ENCODE results near the gene NTRK3. TPM values are rescaled to one million over a fixed set of nuclear protein-coding genes. Genes with fewer than 3 reads are reported as not detected.
"Not testable (repeated sequence)": the region's sequence is repeated elsewhere in the genome, so short reads cannot be mapped to it uniquely, and the experiment has no call there.

Gene NTRK3
- total RNA-seq, 1 donor from 2014 or later = not detected

DNA sequence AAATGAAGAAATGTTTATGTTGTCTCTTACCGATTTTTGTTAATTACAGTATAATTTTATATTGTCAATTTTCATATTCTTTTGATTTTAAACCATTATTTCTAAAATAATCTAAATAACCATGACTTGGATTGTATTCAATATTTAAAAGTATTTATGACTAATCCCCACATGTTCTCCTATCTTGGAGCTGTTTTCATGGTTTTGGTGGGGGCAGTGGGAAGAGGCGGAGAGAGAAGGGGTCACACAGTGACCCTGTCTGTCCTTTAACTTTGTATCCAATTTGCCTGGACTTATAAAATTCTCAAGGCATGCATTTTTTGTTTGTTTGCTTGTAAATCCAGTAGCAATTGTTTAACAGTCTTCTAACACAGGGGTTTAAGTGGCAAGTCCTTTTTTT is 407.4 kb downstream of the NTRK3 start:
- Mint-ChIP-seq H3K27me3 (peaks cover 3% of the 10 kb centered on the region), H3K4me3 (ENCODE audit: low read depth) (no peak overlapping the region), H3K36me3 (ENCODE audit: insufficient read depth) (no peaks in the 10 kb centered on the region), H3K9me3 (ENCODE audit: low read depth) (no peaks in the 10 kb centered on the region), H3K27ac (no peak overlapping the region), H3K4me1 (ENCODE audit: low read depth) (no peaks in the 10 kb centered on the region)
- no peak for TF ChIP-seq CTCF (IDR thresholded peaks at IDR 0.05; ENCODE audit: unreplicated experiment)
- DNase-seq (ENCODE audit: low spot score, unreplicated experiment) = no peak

GRCh38 chr15:87848012-87848411 is 408.5 kb downstream of the NTRK3 start:
- Mint-ChIP-seq H3K9me3 (ENCODE audit: low read depth) (no peaks in the 10 kb centered on the region), H3K4me1 (ENCODE audit: low read depth) (no peaks in the 10 kb centered on the region), H3K4me3 (ENCODE audit: low read depth) (no peak overlapping the region), H3K27ac (no peak overlapping the region), H3K27me3 (peaks cover 5% of the 10 kb centered on the region), H3K36me3 (ENCODE audit: insufficient read depth) (no peaks in the 10 kb centered on the region)
- no peak for TF ChIP-seq CTCF (IDR thresholded peaks at IDR 0.05; ENCODE audit: unreplicated experiment)
- DNase-seq (ENCODE audit: low spot score, unreplicated experiment) = no peak

DNA sequence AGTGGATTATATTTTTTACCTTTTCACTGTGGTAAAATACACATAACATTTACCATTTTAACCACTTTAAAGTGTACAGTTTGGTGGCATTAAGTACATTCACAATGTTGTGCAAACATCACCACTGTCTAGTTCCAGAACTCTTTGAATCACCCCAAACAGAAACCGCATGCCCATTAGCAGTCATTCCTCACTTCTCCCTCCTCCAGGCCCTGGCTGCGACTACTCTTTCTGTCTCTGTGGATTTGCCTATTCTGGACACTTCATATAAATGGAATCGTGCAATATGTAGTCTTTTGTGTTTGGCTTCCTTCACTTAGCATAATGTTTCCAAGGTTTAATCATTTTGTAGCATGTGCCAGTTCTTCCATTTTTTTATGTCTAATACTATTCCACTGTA is 409.8 kb downstream of the NTRK3 start:
- H3K36me3 Mint-ChIP-seq (ENCODE audit: insufficient read depth) = no peaks in the 10 kb centered on the region
- peaks cover 8% of the 10 kb centered on the region for H3K27me3 Mint-ChIP-seq
- no peak for DNase-seq (ENCODE audit: low spot score, unreplicated experiment)
- H3K4me3 Mint-ChIP-seq (ENCODE audit: low read depth) = no peak overlapping the region
- no peaks in the 10 kb centered on the region for H3K9me3 Mint-ChIP-seq (ENCODE audit: low read depth)
- no peak for TF ChIP-seq CTCF (IDR thresholded peaks at IDR 0.05; ENCODE audit: unreplicated experiment)
- no peaks in the 10 kb centered on the region for H3K4me1 Mint-ChIP-seq (ENCODE audit: low read depth)
- H3K27ac Mint-ChIP-seq = no peak overlapping the region

GRCh38 chr15:87843312-87843711 is 413.2 kb downstream of the NTRK3 start:
- H3K36me3 Mint-ChIP-seq (ENCODE audit: insufficient read depth) = no peaks in the 10 kb centered on the region
- no peak overlapping the region for H3K4me3 Mint-ChIP-seq (ENCODE audit: low read depth)
- no peaks in the 10 kb centered on the region for H3K4me1 Mint-ChIP-seq (ENCODE audit: low read depth)
- no peaks in the 10 kb centered on the region for H3K9me3 Mint-ChIP-seq (ENCODE audit: low read depth)
- no peak for TF ChIP-seq CTCF (IDR thresholded peaks at IDR 0.05; ENCODE audit: unreplicated experiment)
- peaks cover 8% of the 10 kb centered on the region for H3K27me3 Mint-ChIP-seq
- no peak overlapping the region for H3K27ac Mint-ChIP-seq
- DNase-seq (ENCODE audit: low spot score, unreplicated experiment) = no peak

GRCh38 chr15:87841426-87841998 is 415.0 kb downstream of the NTRK3 start:
- H3K27me3 Mint-ChIP-seq = peaks cover 8% of the 10 kb centered on the region
- no peak overlapping the region for H3K27ac Mint-ChIP-seq
- no peak for TF ChIP-seq CTCF (IDR thresholded peaks at IDR 0.05; ENCODE audit: unreplicated experiment)
- H3K9me3 Mint-ChIP-seq (ENCODE audit: low read depth) = peaks cover 4% of the 10 kb centered on the region
- no peak overlapping the region for H3K4me3 Mint-ChIP-seq (ENCODE audit: low read depth)
- DNase-seq (ENCODE audit: low spot score, unreplicated experiment) = no peak
- H3K4me1 Mint-ChIP-seq (ENCODE audit: low read depth) = no peaks in the 10 kb centered on the region
- H3K36me3 Mint-ChIP-seq (ENCODE audit: insufficient read depth) = no peaks in the 10 kb centered on the region

DNA sequence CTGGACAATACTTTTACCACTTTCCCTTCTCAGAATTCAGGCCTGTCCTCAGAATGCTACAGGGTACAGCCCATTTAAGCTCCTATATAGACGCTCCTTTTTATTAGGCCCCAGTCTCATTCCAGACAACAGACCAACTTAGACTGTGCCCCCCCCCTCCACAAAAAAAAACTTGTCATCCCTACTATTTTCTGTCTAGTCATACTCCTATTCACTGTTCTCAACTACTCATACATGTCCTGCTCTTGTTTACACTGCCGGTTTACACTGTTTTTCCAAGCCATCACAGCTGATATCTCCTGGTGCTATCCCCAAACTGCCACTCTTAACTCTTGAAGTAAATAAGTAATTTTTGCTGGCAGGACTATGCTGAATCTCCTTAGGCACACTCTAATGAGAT is 420.7 kb downstream of the NTRK3 start:
- not testable (repeated sequence) for H3K9me3 Mint-ChIP-seq (ENCODE audit: low read depth); H3K4me3 Mint-ChIP-seq (ENCODE audit: low read depth); H3K36me3 Mint-ChIP-seq (ENCODE audit: insufficient read depth); H3K27ac Mint-ChIP-seq; DNase-seq (ENCODE audit: low spot score, unreplicated experiment); H3K4me1 Mint-ChIP-seq (ENCODE audit: low read depth)
- peaks cover 11% of the 10 kb centered on the region for H3K27me3 Mint-ChIP-seq

DNA sequence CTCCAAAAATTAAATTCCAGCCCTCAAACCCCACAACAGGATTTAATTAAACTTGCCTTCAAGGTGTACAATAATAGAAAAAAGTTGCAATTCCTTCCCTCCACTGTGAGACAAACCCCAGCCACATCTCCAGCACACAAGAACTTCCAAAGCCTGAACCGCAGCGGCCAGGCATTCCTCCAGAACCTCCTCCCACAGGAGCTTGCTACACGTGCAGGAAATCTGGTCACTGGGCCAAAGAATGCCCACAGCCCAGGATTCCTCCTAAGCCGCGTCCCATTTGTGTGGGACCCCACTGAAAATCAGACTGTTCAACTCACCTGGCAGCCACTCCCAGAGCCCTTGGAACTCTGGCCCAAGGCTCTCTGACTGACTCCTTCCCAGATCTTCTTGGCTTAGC is 423.2 kb downstream of the NTRK3 start:
- not testable (repeated sequence) for H3K9me3 Mint-ChIP-seq (ENCODE audit: low read depth); DNase-seq (ENCODE audit: low spot score, unreplicated experiment); H3K36me3 Mint-ChIP-seq (ENCODE audit: insufficient read depth); H3K27ac Mint-ChIP-seq; H3K4me3 Mint-ChIP-seq (ENCODE audit: low read depth); H3K4me1 Mint-ChIP-seq (ENCODE audit: low read depth)
- peaks cover 19% of the 10 kb centered on the region for H3K27me3 Mint-ChIP-seq

All from progenitor cell of endocrine pancreas (in vitro differentiated cells).